DLD1 (cell line): Measurements from ENCODE around the gene LEFTY1.

Experiments used
- in situ Hi-C: cut with HindIII; loops from 2 replicates; pipeline ENCODE4 v1.10.0; 2017; ENCODE audit warnings: low sequenced_read_pairs

Gene LEFTY1

GRCh38 chr1:225915538-225915991, 26.6 kb upstream of the LEFTY1 start:
- in situ Hi-C loops, result no loop called here

GRCh38 chr1:225914947-225915346, 26.0 kb upstream of the LEFTY1 start:
- in situ Hi-C loops, result no loop called here

GRCh38 chr1:225914391-225914790, 25.4 kb upstream of the LEFTY1 start:
- in situ Hi-C loops, result no loop called here

GRCh38 chr1:225911191-225912130, 22.5 kb upstream of the LEFTY1 start:
- in situ Hi-C loops, result no loop called here

- in situ Hi-C loops, result no loop called here
Observed at GRCh38 chr1:225909477-225909876, 20.5 kb upstream of the LEFTY1 start.

GRCh38 chr1:225908773-225909172, 19.8 kb upstream of the LEFTY1 start:
- in situ Hi-C loops, result no loop called here

- in situ Hi-C loops, result no loop called here
Observed at GRCh38 chr1:225908013-225908640, 19.2 kb upstream of the LEFTY1 start.

- in situ Hi-C loops, result no loop called here
Observed at GRCh38 chr1:225907341-225907740, 18.4 kb upstream of the LEFTY1 start.

GRCh38 chr1:225906467-225906866, 17.5 kb upstream of the LEFTY1 start:
- in situ Hi-C loops, result no loop called here

- in situ Hi-C loops, result no loop called here
Observed at GRCh38 chr1:225903623-225904022, 14.7 kb upstream of the LEFTY1 start.

- in situ Hi-C loops, result no loop called here
Observed at GRCh38 chr1:225899044-225899925, 10.3 kb upstream of the LEFTY1 start.

GRCh38 chr1:225897595-225898514, 8.9 kb upstream of the LEFTY1 start:
- in situ Hi-C loops, result no loop called here

- in situ Hi-C loops, result no loop called here
Observed at GRCh38 chr1:225896937-225897549, 8.1 kb upstream of the LEFTY1 start.

- in situ Hi-C loops, result no loop called here
Observed at GRCh38 chr1:225896494-225896893, 7.5 kb upstream of the LEFTY1 start.

GRCh38 chr1:225892307-225892706, 3.4 kb upstream of the LEFTY1 start:
- in situ Hi-C loops, result no loop called here

GRCh38 chr1:225891229-225891972, 2.5 kb upstream of the LEFTY1 start:
- in situ Hi-C loops, result no loop called here

- in situ Hi-C loops, result no loop called here
Observed at GRCh38 chr1:225890346-225891228, 1.6 kb upstream of the LEFTY1 start.

- in situ Hi-C loops, result no loop called here
Observed at GRCh38 chr1:225889743-225890142, 797 bp upstream of the LEFTY1 start.
